OCI-LY3 (cell line): ENCODE data around the gene TRMT6.

ENCODE experiments used
- H2AFZ ChIP-seq: fragments of 200-600, 300-600 bp; shearing (Covaris generic); 2 replicates; pipeline ENCODE4 v1.6.0; 2014; ENCODE audit warnings: antibody characterized with exemption, low read depth, low read length
- H3K27ac ChIP-seq: fragments of 200-600, 300-600 bp; sonication (generic); 2 replicates; pipeline ENCODE4 v1.5.1; 2014; ENCODE audit warnings: mild to moderate bottlenecking, low read length, moderate library complexity, mixed read lengths
- H3K27me3 ChIP-seq: fragments of 200-600, 300-600 bp; sonication (generic); 2 replicates; pipeline ENCODE4 v1.6.1; 2014; ENCODE audit warnings: low read depth, low read length, mixed read lengths
- H3K36me3 ChIP-seq: fragments of 200-600, 300-600 bp; sonication (generic); replicated peaks from 2 replicates; pipeline ENCODE3; 2014; ENCODE audit warnings: low read depth, low read length, mixed read lengths
- H3K4me1 ChIP-seq: fragments of 300-600, 200-600 bp; sonication (generic); 2 replicates; pipeline ENCODE4 v1.6.1; 2014; ENCODE audit warnings: low read length, mixed read lengths
- H3K4me2 ChIP-seq: fragments of 200-600, 300-600 bp; sonication (generic); 2 replicates; pipeline ENCODE4 v1.6.1; 2014; ENCODE audit warnings: low read length, mixed read lengths
- H3K4me3 ChIP-seq: fragments of 300-600, 200-600 bp; sonication (generic); 2 replicates; pipeline ENCODE4 v1.5.1; 2014; ENCODE audit warnings: antibody characterized with exemption, mild to moderate bottlenecking, low read length, moderate library complexity
- H3K79me2 ChIP-seq: fragments of 300-600, 200-600 bp; shearing (Covaris generic); 2 replicates; pipeline ENCODE4 v1.6.1; 2014; ENCODE audit warnings: mild to moderate bottlenecking, low read length, mixed read lengths
- H3K9ac ChIP-seq: fragments of 300-600, 200-600 bp; shearing (Covaris generic); 2 replicates; pipeline ENCODE4 v1.6.0; 2014; ENCODE audit warnings: mild to moderate bottlenecking, low read length, moderate library complexity
- H3K9me3 ChIP-seq: fragments of 200-600, 300-600 bp; shearing (Covaris generic); 2 replicates; pipeline ENCODE4 v1.6.1; 2014; ENCODE audit warnings: low read length, mixed read lengths; ENCODE audit not compliant: insufficient read depth
- H4K20me1 ChIP-seq: fragments of 200-600, 300-600 bp; sonication (generic); 2 replicates; pipeline ENCODE4 v1.6.1; 2016; ENCODE audit warnings: low read length, mixed read lengths; ENCODE audit not compliant: insufficient read depth
- EZH2phosphoT487 ChIP-seq: fragments of 200-600 bp; shearing (Covaris generic); IDR thresholded peaks from 2 replicates; pipeline ENCODE4 v1.6.1; 2018; ENCODE audit warnings: antibody characterized with exemption, mixed run types, low read depth
- TF ChIP-seq, protein P1 (sequence below): fragments of 200-600, 300-600 bp; sonication (generic); IDR thresholded peaks from 2 replicates; pipeline ENCODE4 v1.5.1; 2014; ENCODE audit warnings: antibody characterized with exemption, low read length, low read depth

TRMT6 gene

GRCh38 chr20:5918856-5919625 lies 31.3 kb downstream of the TRMT6 start:
- no peaks in the 10 kb centered on the region for H3K9me3 ChIP-seq
- H3K4me3 ChIP-seq: no peak overlapping the region
- TF ChIP-seq, protein P1, sequence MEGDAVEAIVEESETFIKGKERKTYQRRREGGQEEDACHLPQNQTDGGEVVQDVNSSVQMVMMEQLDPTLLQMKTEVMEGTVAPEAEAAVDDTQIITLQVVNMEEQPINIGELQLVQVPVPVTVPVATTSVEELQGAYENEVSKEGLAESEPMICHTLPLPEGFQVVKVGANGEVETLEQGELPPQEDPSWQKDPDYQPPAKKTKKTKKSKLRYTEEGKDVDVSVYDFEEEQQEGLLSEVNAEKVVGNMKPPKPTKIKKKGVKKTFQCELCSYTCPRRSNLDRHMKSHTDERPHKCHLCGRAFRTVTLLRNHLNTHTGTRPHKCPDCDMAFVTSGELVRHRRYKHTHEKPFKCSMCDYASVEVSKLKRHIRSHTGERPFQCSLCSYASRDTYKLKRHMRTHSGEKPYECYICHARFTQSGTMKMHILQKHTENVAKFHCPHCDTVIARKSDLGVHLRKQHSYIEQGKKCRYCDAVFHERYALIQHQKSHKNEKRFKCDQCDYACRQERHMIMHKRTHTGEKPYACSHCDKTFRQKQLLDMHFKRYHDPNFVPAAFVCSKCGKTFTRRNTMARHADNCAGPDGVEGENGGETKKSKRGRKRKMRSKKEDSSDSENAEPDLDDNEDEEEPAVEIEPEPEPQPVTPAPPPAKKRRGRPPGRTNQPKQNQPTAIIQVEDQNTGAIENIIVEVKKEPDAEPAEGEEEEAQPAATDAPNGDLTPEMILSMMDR: no peak
- TF ChIP-seq EZH2phosphoT487: no peak
- no peak overlapping the region for H3K27ac ChIP-seq
- no peaks in the 10 kb centered on the region for H3K36me3 ChIP-seq
- H3K79me2 ChIP-seq: no peaks in the 10 kb centered on the region
- H3K4me1 ChIP-seq: peaks cover 6% of the 10 kb centered on the region; the same call in 1 of the 2 replicates
- H3K9ac ChIP-seq: no peak overlapping the region
- no peak overlapping the region for H3K4me2 ChIP-seq
- no peak overlapping the region for H2AFZ ChIP-seq
- no peaks in the 10 kb centered on the region for H4K20me1 ChIP-seq
- H3K27me3 ChIP-seq: peaks cover 13% of the 10 kb centered on the region

- no peak for TF ChIP-seq EZH2phosphoT487
- TF ChIP-seq, protein P1: no peak
- Histone ChIP-seq H3K79me2 (no peaks in the 10 kb centered on the region), H3K4me2 (no peak overlapping the region), H3K9me3 (no peaks in the 10 kb centered on the region), H4K20me1 (no peaks in the 10 kb centered on the region), H3K4me3 (no peak overlapping the region), H3K36me3 (no peaks in the 10 kb centered on the region), H3K9ac (no peak overlapping the region), H3K27me3 (peaks cover 43% of the 10 kb centered on the region), H2AFZ (no peak overlapping the region), H3K4me1 (peaks cover 8% of the 10 kb centered on the region; the same call in 1 of the 2 replicates), H3K27ac (no peak overlapping the region)
Measured at GRCh38 chr20:5914859-5915258, 35.5 kb downstream of the TRMT6 start.

DNA sequence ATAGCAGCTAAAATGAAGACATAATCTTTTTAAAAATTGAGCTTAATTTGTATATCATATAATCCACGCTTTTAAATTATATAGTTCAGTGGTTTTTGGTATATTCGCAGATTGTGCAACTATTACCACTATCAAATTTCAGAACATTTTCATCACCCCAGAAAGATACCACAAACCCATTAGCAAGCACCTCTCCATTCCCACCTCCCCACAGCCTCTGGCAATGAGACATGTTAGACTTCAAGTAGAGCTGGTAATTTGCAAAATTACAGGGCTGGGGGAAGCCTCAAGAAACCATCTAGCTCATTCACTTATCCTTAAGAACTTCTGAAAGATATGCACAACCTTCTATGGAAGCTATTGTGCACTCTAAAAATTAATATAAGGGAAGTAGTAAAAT lies 37.2 kb downstream of the TRMT6 start:
- Histone ChIP-seq H2AFZ (no peak overlapping the region), H3K4me1 (peaks cover 8% of the 10 kb centered on the region; the same call in 1 of the 2 replicates), H3K27me3 (peaks cover 48% of the 10 kb centered on the region), H4K20me1 (no peaks in the 10 kb centered on the region), H3K79me2 (no peaks in the 10 kb centered on the region), H3K9ac (no peak overlapping the region), H3K36me3 (no peaks in the 10 kb centered on the region), H3K27ac (no peak overlapping the region), H3K4me3 (no peak overlapping the region), H3K9me3 (no peaks in the 10 kb centered on the region), H3K4me2 (no peak overlapping the region)
- TF ChIP-seq, protein P1: no peak
- no peak for TF ChIP-seq EZH2phosphoT487

GRCh38 chr20:5910186-5910585 lies 40.1 kb downstream of the TRMT6 start:
- Histone ChIP-seq H3K27me3 (peaks cover 68% of the 10 kb centered on the region), H2AFZ (no peak overlapping the region), H3K4me2 (peak overlapping the region; percentile 88; the same call in 1 of the 2 replicates), H3K9me3 (no peaks in the 10 kb centered on the region), H3K79me2 (no peaks in the 10 kb centered on the region), H4K20me1 (no peaks in the 10 kb centered on the region), H3K36me3 (no peaks in the 10 kb centered on the region), H3K4me3 (no peak overlapping the region), H3K27ac (no peak overlapping the region), H3K9ac (no peak overlapping the region), H3K4me1 (peaks cover 8% of the 10 kb centered on the region; the same call in 1 of the 2 replicates)
- TF ChIP-seq EZH2phosphoT487: no peak
- TF ChIP-seq, protein P1: no peak
